HG02970 (cell line): ENCODE data around the gene KCNC3.

Experiments
- ATAC-seq: cut with Tn5 transposase; IDR thresholded peaks from one replicate; pipeline ENCODE4 v1.9.1; 2021; ENCODE audit warnings: mild to moderate bottlenecking, moderate library complexity, moderate number of reproducible peaks; ENCODE audit not compliant: unreplicated experiment, low FRiP score

The KCNC3 gene

DNA sequence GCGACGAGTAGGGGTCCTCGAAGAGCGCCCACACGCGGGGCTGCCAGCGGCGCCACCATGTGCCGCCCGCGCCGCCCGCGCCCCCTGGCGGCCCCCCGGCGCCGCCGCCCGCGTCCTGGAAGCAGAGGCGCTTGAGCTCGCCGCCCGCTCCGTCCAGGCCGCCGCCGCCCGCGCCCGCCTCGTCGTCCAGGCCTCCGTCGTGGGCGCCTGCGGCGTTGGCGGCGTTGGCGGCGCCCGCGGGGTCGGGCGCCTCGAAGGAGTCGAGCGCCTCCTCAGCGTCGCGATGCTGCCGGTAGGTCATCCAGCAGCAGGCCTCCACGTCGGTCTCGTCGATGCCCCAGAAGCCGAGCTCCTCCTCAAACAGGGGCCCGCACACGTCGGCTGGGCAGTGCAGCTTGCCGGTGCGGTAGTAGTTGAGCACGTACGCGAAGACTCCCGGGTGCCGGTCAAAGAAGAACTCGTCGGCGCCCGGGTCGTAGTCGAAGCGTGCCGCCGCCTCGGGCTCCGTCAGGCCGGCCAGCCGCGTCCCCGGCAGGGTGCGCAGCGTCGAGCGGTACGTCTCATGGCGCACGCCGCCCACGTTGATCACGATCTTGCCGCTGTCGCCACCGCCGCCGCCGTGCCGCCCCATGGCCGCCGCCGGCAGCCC lies 829 bp downstream of the KCNC3 start:
- no peak for ATAC-seq

DNA sequence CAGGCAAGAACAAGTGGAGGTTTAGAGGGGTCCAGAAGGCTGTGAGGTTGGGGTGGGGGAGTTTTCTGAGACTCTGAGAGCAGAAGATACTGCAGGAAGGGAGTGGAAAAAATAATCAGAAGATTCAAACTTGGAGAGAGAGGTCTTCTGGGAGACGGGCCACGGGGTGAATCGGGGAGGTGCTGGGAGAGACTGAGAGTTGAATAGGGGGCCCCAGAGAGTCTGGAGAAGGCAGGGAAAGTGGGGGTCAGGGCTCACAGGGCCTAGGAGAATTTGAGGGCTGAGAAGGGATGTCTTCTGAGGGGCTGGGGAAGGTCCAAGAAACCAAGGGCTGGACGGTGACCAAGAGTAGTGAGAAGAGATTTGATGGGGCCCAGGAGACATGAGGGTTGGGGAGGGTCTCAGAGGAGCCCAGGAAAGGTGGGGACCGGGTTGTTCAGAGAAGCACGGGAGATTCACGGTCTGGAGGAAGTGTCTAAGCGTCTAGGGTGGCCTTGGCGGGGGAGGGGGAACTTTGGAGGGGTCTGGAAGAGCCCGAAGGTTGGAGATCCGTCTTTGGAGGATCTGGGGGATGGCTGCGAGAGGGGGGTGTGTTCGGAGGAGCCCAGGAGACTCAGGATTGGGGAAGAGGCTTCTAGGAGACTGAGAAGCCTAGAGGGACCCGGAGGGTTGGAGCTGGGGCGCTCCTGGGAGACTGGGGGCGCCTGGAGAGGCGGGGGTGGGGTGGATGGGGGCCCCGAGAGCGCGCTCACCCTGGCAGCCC lies 1.5 kb downstream of the KCNC3 start:
- ATAC-seq: no peak

DNA sequence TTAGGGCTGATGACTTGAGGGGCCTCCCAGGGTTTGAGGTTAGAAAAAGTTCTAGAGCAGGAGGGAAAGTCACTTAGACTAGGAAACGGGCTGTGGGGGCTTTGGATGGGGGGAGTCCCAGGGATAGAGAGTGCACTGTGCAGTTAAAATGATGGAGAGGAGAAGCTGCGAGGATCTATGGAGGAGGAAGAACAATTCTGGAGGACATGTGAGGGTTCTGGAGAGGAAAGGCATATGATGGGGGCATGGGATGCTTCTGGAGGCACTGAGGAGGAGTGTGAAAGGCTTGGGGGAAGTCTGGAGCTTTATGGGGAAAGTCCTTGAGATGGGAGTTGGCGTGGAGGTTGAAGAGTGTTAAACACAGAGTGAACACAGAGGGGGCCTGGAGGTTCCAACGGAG lies 2.2 kb downstream of the KCNC3 start:
- no peak for ATAC-seq

DNA sequence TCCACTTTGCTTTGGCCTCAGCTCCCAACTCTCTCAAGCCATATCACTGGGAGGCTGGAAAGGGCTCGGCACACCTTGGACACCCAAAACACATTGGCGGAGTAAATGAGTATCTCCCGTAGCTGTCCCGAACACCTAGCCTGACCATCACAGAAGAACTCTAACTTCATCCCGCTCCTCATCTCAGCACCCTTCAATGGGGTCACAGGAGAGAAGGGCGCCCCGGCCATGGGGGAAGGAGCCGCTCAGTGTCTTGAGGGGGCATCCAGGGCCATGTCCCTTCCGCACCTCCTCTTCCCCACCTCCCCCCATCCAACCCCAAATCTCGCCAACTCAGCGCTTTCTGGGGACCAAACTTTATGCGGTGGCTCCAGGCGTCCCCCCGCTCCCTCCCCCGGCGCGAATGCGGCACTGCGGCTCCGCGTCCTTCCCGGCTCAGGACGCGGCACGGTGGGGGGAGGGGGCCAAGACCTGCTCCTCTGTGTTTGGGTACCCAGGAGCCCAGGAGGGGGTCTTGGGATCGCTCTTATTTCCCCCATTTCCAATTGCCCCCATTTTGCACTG lies 3.0 kb downstream of the KCNC3 start:
- ATAC-seq: no peak

DNA sequence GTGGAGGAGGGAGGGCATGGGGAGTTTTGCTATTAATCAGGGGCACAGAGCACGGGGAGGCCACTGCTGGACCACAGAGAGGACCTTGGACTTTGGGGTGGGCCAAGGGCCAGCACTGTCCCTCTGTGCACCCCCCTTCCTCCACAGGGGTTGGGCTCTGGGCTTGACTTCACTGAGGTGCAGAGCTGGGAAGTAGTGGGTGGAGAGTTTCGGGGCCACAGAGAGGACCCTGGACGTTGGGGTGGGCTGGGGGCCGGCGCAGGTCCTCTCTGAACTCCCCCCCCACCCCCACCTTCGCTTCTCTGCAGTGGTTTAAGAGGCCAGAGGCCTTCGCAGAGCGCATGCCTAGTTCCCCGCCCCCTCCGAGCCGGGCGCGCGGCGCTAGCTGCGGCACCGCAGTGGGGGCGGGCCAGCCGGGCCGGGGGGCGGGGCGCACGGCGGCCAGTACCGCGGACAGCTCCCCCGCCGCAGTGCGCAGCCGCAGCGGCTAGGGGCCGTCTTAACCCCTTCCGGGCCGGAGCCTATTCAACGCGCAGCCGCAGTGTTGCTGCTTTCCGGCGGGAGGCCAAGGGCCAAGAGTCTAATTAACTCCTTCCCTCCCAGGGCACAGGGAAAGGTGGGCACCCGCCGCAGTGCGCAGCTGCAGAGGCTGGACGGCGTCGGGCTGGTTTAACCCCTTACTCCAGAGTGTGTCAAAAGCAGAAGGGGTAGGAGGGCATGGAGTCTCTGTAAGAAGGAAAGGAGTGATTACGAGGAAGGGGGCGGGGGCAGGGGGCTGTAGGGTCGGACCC lies 3.7 kb downstream of the KCNC3 start:
- ATAC-seq: no peak

DNA sequence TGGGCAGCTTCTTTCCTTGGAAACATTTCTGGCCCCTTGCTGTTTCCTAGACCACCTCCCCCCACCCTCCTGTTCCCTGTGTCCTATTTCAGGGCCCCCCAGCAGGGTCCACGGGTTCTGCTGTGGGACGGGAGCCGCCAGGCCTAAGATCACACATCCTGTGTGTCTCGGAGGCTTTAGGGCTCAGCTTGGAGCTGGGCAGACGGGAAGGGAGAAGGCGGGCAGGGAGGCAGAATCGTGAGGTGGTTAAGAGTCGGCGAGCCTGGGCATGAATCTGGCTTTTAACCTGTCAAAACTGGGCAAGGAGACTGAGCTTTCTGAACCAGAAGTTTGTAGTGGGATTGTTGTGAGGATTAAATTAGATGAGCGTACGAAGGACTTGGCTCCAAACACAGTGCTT lies 4.8 kb downstream of the KCNC3 start:
- no peak for ATAC-seq

DNA sequence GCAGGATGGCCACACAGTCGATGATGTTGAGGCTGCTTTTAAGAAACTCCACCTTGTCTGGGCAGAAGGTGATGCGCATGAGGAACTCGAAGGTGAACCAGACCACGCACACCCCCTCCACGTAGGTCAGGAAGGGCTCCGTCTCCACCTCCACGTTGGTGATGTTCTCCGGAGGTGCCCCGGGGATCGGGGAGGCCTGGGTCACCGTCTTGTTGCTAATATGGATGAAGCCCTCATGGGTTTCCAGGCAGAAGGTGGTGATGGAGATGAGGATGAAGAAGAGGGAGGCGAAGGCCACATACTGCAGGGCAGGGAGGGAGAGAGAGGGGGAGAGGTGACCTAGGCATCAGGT lies 5.4 kb downstream of the KCNC3 start:
- no peak for ATAC-seq

DNA sequence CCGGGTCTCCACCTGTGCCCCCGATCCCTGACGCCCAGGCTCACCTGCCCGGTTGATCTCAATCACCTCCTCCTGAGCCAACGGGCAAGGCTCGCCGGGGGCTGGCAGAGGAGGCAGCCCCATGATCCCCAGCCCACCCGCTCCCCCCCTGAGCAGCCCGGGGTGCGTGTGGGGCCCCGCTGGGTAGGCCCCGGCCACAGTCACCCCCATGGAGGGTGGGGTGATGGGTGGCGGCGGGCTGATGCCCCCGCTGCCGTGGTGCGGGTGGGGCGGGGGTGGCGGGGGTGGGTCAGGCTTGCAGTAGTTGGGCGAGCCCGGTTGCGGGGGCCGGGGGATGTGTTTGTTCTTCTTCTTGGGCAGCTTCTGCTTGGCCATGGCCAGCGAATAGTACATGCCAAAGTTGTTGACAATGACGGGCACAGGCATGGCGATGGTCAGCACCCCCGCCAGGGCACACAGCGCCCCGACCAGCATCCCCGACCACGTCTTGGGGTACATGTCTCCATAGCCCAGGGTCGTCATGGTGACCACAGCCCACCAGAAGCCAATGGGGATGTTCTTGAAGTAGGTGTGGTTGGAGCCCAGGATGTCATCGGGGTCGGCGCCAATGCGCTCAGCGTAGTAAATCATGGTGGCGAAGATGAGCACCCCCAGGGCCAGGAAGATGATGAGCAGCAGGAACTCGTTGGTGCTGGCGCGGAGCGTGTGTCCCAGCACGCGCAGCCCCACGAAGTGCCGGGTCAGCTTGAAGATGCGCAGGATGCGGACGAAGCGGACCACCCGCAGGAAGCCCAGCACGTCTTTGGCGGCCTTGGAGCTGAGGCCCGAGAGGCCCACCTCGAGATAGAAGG lies 6.0 kb downstream of the KCNC3 start:
- no peak for ATAC-seq

DNA sequence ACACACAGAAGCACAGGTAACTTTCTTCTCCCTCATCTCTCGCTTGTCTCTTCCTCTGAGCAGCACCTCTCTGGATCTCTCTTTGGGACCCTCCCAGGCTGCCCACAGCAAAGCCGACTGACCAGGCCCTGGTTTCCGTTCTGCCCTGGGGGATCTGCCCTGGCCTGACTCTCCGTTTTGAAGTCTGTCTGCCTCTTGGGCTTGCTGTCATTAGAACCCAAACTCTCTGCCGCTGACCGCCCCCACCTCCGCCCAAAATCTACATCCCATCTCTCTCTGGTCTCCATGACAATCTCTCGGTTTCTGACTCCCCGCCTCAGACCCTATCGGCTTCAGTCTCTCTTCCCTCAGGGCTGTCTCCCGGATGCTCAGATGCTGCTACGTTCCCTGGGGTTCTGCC lies 6.9 kb downstream of the KCNC3 start:
- ATAC-seq: no peak

DNA sequence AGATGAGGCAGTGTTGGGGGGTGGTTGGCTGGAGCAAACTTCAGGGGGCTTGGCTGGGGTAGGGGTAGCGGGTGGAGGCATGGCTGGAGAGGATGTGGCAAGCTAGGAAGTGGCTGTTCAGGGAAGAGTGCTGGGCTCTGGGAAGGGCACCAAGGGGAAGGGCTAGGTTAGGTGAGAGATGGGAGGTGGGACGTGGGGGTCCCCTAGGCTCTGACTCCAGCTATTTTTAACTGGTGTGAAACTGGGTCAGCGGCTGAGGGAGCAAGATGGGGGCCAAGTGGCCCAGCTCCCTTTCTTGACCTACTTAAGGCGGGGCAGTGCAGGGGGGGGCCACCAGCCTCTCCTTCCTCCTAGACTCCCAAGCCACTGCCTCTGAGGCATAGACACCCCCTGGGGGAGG lies 7.3 kb downstream of the KCNC3 start:
- ATAC-seq: no peak

DNA sequence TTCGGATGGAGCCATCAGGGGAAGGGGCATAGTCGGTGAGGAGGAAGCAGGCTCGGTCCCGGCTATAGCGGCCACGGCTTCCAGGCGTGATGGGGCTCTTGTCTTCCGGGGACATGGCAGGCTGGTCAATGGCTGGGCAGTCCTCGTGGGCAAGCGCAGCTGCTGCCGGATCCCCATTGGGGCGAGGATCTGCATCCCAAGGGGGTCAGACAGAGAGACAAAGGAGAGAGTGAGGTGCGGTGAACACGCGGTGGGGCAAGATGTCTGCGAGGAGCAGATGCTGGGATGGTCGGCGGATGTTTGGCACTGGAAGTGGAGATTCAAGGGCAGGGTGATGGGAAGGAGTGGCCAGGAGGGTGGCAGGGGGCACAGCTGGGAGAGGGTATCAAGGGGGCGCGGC lies 8.6 kb downstream of the KCNC3 start:
- no peak for ATAC-seq

DNA sequence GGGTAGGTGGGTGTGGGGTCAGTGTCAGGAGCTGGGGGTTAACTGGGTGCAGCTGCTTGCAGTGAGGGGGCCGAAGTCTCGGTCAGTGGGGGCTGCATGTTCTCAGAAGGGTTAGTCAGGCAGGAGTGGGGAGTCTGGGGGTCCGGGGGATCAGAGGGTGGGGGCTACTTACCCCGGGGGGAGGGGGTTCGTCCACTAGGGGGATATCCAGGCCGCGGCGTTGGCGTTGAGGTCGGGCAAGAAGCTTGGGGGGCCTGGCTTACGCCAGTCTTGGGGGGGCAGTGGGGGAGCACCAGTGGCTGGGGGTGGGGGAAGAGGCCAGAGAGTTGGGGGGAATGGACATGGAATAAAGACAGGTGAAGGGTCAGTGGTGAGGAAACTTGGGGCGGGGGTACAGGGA lies 9.1 kb downstream of the KCNC3 start:
- no peak for ATAC-seq

DNA sequence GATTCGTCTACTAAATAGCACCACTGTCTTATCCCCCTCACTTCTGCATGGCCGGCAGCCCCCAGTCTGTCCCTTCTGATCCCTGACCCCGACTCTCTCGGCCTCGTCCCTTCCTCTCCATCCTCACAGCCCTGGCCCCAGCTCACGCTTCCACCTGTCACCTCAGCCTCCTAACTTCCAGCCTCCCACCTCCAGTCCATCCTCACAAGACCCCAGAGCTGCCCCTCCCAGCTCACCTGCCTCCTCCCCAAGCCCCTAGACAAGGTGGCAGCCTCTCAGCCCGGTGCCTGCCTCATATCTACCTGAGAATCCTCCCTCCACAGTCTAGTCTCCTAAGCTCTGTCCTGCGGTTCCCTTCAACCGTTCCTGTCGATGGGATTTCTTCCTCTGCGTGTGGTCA lies 10.0 kb downstream of the KCNC3 start:
- no peak for ATAC-seq

DNA sequence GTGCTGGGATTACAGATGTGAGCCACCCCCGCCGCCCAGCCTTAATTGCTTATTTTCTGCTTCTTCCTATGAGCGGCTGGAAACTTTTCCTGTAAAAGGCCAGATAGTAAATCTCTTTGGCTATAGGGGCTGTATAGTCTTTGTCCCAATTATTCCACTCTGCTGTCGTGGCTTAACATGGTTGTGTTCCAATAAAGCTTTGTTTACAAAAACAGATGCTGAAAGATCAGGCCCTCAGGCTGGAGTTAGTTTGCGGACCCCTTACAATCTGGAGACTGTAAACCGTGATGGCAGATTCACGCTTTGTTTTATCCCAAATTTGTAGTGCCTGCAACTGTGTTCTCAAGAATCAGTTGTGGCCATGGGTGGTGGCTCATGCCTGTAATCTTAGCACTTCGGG lies 10.7 kb downstream of the KCNC3 start:
- ATAC-seq: no peak

DNA sequence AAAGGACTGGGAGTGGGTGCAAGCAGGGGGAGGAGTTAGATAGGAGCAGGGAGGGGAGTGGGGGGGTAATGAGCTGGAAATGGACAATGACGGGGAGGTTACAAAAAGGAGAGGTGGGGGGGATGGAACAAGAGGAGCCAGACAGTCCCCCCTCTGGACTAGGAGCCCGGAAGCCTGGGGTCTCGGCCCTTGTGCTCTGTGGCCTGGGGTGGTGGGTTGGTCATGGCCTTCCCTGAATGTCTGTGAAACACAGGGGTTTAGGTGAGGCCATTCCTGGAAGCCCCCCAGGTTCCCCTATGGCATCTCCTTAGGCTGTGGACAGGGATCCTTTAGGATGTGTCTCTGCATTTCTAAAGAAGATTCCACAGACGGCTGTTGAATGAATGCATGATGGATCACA lies 12.1 kb downstream of the KCNC3 start:
- ATAC-seq: no peak

DNA sequence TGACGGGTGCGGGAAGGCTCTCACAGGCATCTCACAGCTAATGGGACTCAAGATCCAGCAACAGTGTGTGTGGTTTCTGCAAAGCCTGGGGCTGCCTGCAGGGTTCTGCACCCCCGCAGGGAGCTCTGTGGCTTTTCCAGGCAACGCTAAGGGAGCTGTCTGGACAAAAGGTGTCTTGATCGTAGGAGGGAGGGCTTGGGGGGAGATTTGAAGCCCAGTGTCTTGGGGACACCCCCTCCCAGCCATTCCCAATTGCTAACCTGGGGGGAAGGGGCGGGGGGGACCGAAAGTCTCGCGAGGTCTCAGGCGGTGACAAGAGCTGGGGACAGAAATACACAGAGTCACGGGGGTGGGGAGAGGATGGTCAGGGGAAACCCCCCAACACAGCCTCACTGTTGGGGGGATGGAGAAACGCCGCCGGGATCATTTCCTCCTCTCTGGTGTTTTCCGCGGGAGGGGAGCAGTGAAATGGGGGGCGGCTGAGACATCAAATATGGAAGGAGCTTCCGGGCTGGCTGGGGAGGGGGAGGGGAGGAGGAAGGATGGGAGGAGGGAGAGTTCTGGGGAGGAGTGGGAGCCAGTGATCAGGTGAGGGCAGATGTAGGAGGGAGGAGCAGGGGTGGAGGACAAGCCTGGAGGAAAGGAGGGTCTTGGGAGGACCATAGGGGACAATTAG lies 13.3 kb downstream of the KCNC3 start:
- ATAC-seq: no peak

DNA sequence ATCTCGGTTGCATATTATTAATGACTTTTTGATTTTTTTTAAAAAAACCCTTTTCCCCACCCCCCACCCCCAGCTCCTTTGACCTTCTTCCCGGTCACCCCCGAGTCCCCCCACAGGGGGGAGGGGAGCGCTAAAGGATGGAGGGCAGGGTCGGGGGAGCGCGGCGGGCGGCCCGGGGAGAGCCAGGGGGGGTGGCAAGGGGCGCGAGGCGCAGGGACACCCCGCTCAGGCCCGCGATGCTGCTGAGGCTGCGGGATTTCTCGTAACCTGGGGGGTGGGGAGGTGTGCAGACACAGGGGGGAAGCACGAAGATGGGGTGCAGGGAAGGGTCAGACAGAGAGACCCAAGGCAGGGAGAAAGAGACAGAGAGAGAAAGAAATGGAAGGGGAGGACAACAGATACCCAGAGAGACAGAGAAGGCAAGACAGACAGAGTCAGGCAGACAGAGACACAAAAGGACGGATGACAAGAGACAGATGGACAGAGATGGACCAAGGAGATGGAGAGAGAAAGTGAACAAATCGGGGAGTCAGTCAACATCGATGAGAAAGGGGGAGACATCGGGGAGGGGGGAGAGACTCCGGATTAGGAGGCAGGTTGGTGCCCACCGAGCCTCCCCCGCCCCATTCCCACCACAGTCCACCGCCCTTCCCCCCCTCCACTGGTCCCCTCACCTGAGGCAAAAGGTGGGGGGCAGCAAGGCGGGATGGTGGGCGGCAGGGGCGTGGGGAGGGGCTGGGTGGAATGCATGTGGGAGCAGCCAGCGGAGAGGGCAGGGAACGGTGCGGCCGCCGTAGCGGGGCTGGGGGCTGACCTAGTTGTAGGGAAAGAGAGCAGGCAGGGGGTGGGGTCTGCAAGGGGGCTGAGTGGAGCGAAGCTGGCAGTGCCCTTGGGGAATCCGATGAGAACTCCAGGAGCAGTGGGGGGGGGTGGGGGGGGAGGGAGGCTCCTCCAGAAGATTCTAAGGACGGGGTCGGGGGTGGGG lies 14.2 kb downstream of the KCNC3 start:
- no peak for ATAC-seq

DNA sequence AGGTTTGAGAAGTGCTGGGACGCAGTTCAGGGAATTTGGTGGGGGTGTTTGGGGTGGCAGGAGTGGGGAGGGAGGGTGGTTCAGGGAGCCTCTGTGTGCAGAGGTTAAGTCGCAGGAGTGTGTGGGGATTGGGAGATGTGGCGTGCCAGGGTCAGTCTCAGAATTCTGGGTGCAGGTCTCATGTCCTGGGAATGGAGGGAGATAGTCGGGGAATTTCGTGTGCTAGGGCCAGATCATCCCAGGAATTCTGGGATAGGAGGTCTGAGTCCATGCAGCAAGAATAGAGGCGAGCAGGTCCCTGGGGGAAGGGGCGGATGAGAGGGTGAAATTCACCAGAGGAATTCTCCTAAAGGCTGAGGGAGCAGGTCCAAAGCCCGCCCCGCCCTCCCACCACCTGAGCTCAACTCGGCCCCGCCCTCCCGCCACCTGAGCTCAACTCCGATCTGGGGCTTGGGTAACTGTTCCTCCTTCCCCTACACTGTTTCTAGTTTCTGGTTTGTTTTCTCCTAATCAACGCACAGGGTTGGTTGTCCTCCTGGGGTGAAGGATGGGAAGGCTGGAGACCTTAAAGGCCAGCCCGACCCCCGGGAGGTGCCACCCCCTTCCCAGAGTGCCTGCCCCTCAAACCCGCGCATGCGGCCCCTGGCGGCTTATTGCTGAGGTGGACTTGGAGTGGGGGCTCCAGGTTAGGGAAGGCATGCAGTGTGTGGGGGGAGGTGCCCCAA lies 15.2 kb downstream of the KCNC3 start:
- ATAC-seq: no peak
